Duodenal mucosa (tissue), 2 donors: ENCODE data around the gene TOMM5.
A peak's percentile ranks its signal among the peaks of the same experiment; 100 is the strongest.

Experiments used
- H3K27ac ChIP-seq: one replicate; pipeline ENCODE4 v1.7.0; 2013; ENCODE audit warnings: low read depth, low read length
- H3K27me3 ChIP-seq, 2 donors: one replicate each; pipeline ENCODE4 v1.7.0; 2013; ENCODE audit warnings: low read length in 2 of 2, control low read depth in 1 of 2; ENCODE audit not compliant: insufficient read depth in 2 of 2, control insufficient read depth in 1 of 2
- H3K36me3 ChIP-seq, 2 donors: one replicate each; pipeline ENCODE4 v1.7.0; 2013; ENCODE audit warnings: low read length in 2 of 2, control low read depth in 1 of 2; ENCODE audit not compliant: insufficient read depth in 2 of 2, control insufficient read depth in 1 of 2
- H3K4me1 ChIP-seq, 2 donors: one replicate each; pipeline ENCODE4 v1.7.0; 2013; ENCODE audit warnings: low read length in 2 of 2, control low read depth in 1 of 2; ENCODE audit not compliant: insufficient read depth in 2 of 2, control insufficient read depth in 1 of 2
- H3K4me3 ChIP-seq, 2 donors: one replicate each; pipeline ENCODE4 v1.7.0; 2013; ENCODE audit warnings: low read length in 2 of 2, low read depth in 1 of 2
- H3K9ac ChIP-seq, 2 donors: one replicate each; pipeline ENCODE4 v1.7.0; 2013; ENCODE audit warnings: low read length in 2 of 2, low read depth in 1 of 2
- H3K9me3 ChIP-seq, 2 donors: one replicate each; pipeline ENCODE4 v1.7.0; 2013; ENCODE audit warnings: low read length in 2 of 2, control low read depth in 1 of 2; ENCODE audit not compliant: control insufficient read depth in 1 of 2

Gene TOMM5

GRCh38 chr9:37587521-37587920, 4.9 kb downstream of the TOMM5 start:
- H3K36me3 ChIP-seq: peaks cover 15 to 48% of the 10 kb centered on the region in 2 donors

GRCh38 chr9:37583522-37584121, 8.8 kb downstream of the TOMM5 start:
- Histone ChIP-seq H3K27ac (no peak overlapping the region), H3K9ac (no peak overlapping the region), H3K4me3 (no peak overlapping the region), H3K4me1 (peaks cover 0 to 6% of the 10 kb centered on the region in 2 donors), H3K36me3 (peaks cover 13 to 61% of the 10 kb centered on the region in 2 donors), H3K9me3 (no peaks in the 10 kb centered on the region), H3K27me3 (no peaks in the 10 kb centered on the region)

More at GRCh38 chr9:37587521-37587920, 4.9 kb downstream of the TOMM5 start:
- Histone ChIP-seq H3K4me1 (peaks cover 16 to 22% of the 10 kb centered on the region in 2 donors), H3K9me3 (no peaks in the 10 kb centered on the region), H3K27ac (no peak overlapping the region), H3K9ac (no peak overlapping the region), H3K27me3 (no peaks in the 10 kb centered on the region), H3K4me3 (no peak overlapping the region)

GRCh38 chr9:37582548-37583157, 9.7 kb downstream of the TOMM5 start:
- Histone ChIP-seq H3K4me3 (no peak overlapping the region), H3K27me3 (no peaks in the 10 kb centered on the region), H3K9ac (no peak overlapping the region), H3K27ac (no peak overlapping the region), H3K9me3 (no peaks in the 10 kb centered on the region), H3K36me3 (peaks cover 13 to 52% of the 10 kb centered on the region in 2 donors), H3K4me1 (peaks cover 0 to 6% of the 10 kb centered on the region in 2 donors)

GRCh38 chr9:37575921-37576721, 16.3 kb downstream of the TOMM5 start, which contains the start of gene FBXO10:
Gene FBXO10, minus strand, starts transcription at chr9:37576380. Its CDS starts 34,612 bp downstream, at chr9:37541768.
- Histone ChIP-seq H3K4me1 (peaks cover 18 to 27% of the 10 kb centered on the region in 2 donors), H3K9me3 (no peaks in the 10 kb centered on the region), H3K27ac (peak within 1 kb of the TSS; percentile 23), H3K36me3 (peaks cover 0 to 6% of the 10 kb centered on the region in 2 donors), H3K27me3 (no peaks in the 10 kb centered on the region), H3K4me3 (peak within 1 kb of the TSS; percentile 72 to 73), H3K9ac (peak within 1 kb of the TSS; percentile 51 to 82)

- peak overlapping the region; percentile 23 for H3K27ac ChIP-seq
- H3K36me3 ChIP-seq: peaks cover 0 to 3% of the 10 kb centered on the region in 2 donors
- H3K4me1 ChIP-seq: peaks cover 18 to 27% of the 10 kb centered on the region in 2 donors
- no peaks in the 10 kb centered on the region for H3K27me3 ChIP-seq
- H3K9me3 ChIP-seq: no peaks in the 10 kb centered on the region
- H3K4me3 ChIP-seq: peak overlapping the region; percentile 72 to 73
- peak overlapping the region; percentile 51 to 82 for H3K9ac ChIP-seq
These were observed 16.9 kb downstream of the TOMM5 start for GRCh38 chr9:37575511-37575914.

GRCh38 chr9:37575001-37575400, 17.4 kb downstream of the TOMM5 start:
- H3K9ac ChIP-seq: peak overlapping the region in 1 of 2 donors; percentile 51
- no peaks in the 10 kb centered on the region for H3K36me3 ChIP-seq
- no peaks in the 10 kb centered on the region for H3K9me3 ChIP-seq
- H3K27ac ChIP-seq: no peak overlapping the region
- H3K27me3 ChIP-seq: no peaks in the 10 kb centered on the region
- peak overlapping the region in 1 of 2 donors; percentile 73 for H3K4me3 ChIP-seq
- peaks cover 18 to 27% of the 10 kb centered on the region in 2 donors for H3K4me1 ChIP-seq

GRCh38 chr9:37574241-37574721, 18.1 kb downstream of the TOMM5 start:
- Histone ChIP-seq H3K4me3 (peak overlapping the region in 1 of 2 donors; percentile 40), H3K27ac (no peak overlapping the region), H3K9ac (no peak overlapping the region), H3K4me1 (peaks cover 18 to 27% of the 10 kb centered on the region in 2 donors), H3K27me3 (no peaks in the 10 kb centered on the region), H3K9me3 (no peaks in the 10 kb centered on the region), H3K36me3 (no peaks in the 10 kb centered on the region)

GRCh38 chr9:37571282-37571681, 21.1 kb downstream of the TOMM5 start:
- Histone ChIP-seq H3K4me3 (no peak overlapping the region), H3K27me3 (no peaks in the 10 kb centered on the region), H3K27ac (no peak overlapping the region), H3K4me1 (peaks cover 18 to 21% of the 10 kb centered on the region in 2 donors), H3K9me3 (no peaks in the 10 kb centered on the region), H3K9ac (no peak overlapping the region), H3K36me3 (no peaks in the 10 kb centered on the region)

- Histone ChIP-seq H3K9me3 (peaks cover 5 to 10% of the 10 kb centered on the region in 2 donors), H3K36me3 (no peaks in the 10 kb centered on the region), H3K9ac (no peak overlapping the region), H3K27ac (no peak overlapping the region), H3K4me3 (no peak overlapping the region), H3K4me1 (no peaks in the 10 kb centered on the region), H3K27me3 (no peaks in the 10 kb centered on the region)
These were observed 25.7 kb downstream of the TOMM5 start for GRCh38 chr9:37566716-37567115.
